Thyroid gland (tissue), 4 donors: ENCODE results near the gene SLC5A6.

Source experiments
- CTCF ChIP-seq, 6 experiments: fragments of 200-600 bp in 3 of 6; fragments of 450-650 bp in 3 of 6; sonication (generic) in 3 of 6; IDR thresholded peaks; one replicate each; pipeline ENCODE4 v1.5.1; 2016 to 2019; ENCODE audit warnings: antibody characterized with exemption in 6 of 6, mild to moderate bottlenecking in 2 of 6, inconsistent platforms in 1 of 6, moderate library complexity in 1 of 6
- POLR2A ChIP-seq, 2 donors: fragments of 450-650 bp; IDR thresholded peaks; one replicate each; pipeline ENCODE4 v1.6.1; 2017; ENCODE audit warnings: antibody characterized with exemption in 2 of 2, mild to moderate bottlenecking in 2 of 2, moderate library complexity in 1 of 2

DNA sequence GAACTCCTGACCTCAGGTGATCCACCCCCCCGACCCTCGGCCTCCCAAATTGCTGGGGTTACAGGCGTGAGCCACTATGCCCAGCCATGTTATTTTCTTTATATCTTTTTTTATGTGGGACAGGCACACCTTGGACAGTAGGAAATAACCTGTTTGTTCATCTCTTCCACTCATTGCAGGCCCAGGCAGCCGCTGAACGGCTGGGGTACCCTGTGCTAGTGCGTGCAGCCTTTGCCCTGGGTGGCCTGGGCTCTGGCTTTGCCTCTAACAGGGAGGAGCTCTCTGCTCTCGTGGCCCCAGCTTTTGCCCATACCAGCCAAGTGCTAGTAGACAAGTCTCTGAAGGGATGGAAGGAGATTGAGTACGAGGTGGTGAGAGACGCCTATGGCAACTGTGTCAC, 13.5 kb upstream of the SLC5A6 start:
- TF ChIP-seq CTCF (IDR thresholded peaks at IDR 0.05) (no peak), POLR2A (IDR thresholded peaks at IDR 0.05) (no peak)
